DMS153 treated with DMSO at 0.1 percent for 48 hours (cell line): ENCODE measurements around the gene PRPSAP2.
"Not testable (repeated sequence)": the region's sequence is repeated elsewhere in the genome, so short reads cannot be mapped to it uniquely, and the experiment has no call there.

Source experiments
- DNase-seq: peaks from one replicate; lab custom pipeline; 2025; ENCODE audit not compliant: unreplicated experiment; lab: John Stamatoyannopoulos, UW

Gene PRPSAP2

GRCh38 chr17:18857864-18858566, at the start of gene PRPSAP2:
PRPSAP2 (plus strand) TSS chr17:18858131; CDS start chr17:18865834, 7,703 bp downstream.
- DNase-seq: peak; percentile 39

- DNase-seq: not testable (repeated sequence)
Observed at GRCh38 chr17:18815924-18816323, 42.0 kb upstream of the PRPSAP2 start.

- peak; percentile 9 for DNase-seq
Observed at GRCh38 chr17:18816489-18817371, 41.2 kb upstream of the PRPSAP2 start.

GRCh38 chr17:18821430-18821829, 36.5 kb upstream of the PRPSAP2 start:
- not testable (repeated sequence) for DNase-seq

GRCh38 chr17:18827613-18828012, 30.3 kb upstream of the PRPSAP2 start:
- not testable (repeated sequence) for DNase-seq

- no peak for DNase-seq
Observed at GRCh38 chr17:18848501-18848900, 9.4 kb upstream of the PRPSAP2 start.

GRCh38 chr17:18850679-18851078, 7.3 kb upstream of the PRPSAP2 start:
- DNase-seq: no peak

- no peak for DNase-seq
Observed at GRCh38 chr17:18851201-18851600, 6.7 kb upstream of the PRPSAP2 start.

GRCh38 chr17:18854956-18855355, 3.0 kb upstream of the PRPSAP2 start:
- DNase-seq: no peak

- DNase-seq: peak; percentile 56
Observed at GRCh38 chr17:18855831-18856569, 1.9 kb upstream of the PRPSAP2 start.

GRCh38 chr17:18856570-18856915, 1.4 kb upstream of the PRPSAP2 start:
- DNase-seq: no peak

GRCh38 chr17:18858567-18859245, 775 bp downstream of the PRPSAP2 start:
- DNase-seq: no peak

- no peak for DNase-seq
Observed at GRCh38 chr17:18859256-18859655, 1.3 kb downstream of the PRPSAP2 start.

- no peak for DNase-seq
Observed at GRCh38 chr17:18860161-18860972, 2.4 kb downstream of the PRPSAP2 start.

- no peak for DNase-seq
Observed at GRCh38 chr17:18862011-18862410, 4.1 kb downstream of the PRPSAP2 start.

GRCh38 chr17:18864996-18865395, 7.1 kb downstream of the PRPSAP2 start:
- DNase-seq: not testable (repeated sequence)

GRCh38 chr17:18866866-18867813, 9.2 kb downstream of the PRPSAP2 start:
- no peak for DNase-seq

- DNase-seq: no peak
Observed at GRCh38 chr17:18877104-18877645, 19.2 kb downstream of the PRPSAP2 start.
